NCI-H128 (cell line): ENCODE results near the gene ZNF394.

Experiments
- DNase-seq: peaks from one replicate; lab custom pipeline; 2025; ENCODE audit not compliant: unreplicated experiment; lab: John Stamatoyannopoulos, UW

ZNF394 gene

DNA sequence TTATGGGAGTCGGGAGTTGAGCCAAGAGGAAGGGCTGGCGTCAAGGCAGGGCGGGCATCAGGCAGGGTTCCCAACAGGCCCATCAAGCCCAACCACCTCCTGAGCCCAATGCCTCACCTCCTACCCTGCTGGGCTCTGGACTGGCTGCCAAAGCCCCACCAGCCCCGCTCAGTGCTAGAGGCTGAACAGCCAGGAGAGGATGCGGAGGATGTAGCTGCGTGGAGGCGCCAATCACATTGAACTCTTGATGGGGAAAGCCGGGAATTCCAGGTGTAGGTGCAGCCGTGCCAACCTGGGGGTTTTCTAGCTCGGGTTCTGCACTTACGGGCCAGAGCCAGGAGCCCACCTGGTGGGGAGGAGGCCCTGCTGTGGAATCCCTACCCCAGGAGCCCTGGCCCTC is 47.0 kb downstream of the ZNF394 start:
- DNase-seq, result no peak

DNA sequence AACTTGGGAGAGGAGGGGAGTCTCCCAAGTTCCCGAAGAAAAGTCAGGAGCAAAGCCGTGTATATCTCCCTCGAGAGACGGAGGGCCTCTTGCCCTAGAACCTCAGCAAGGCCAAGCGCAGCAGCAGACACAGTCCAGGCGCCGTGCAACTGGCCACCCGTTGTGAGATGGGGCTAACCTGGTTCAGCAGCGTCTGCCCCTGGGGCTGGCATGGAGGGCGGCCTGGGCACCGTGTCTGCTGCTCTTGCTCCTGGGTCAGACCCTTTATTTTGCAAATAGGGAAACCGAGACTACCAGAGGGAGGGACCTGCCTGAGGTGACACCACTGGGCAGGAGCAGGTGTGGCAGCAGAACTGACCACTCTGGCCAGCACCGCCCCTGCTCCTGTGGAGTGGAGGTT is 47.5 kb downstream of the ZNF394 start:
- DNase-seq, result no peak

DNA sequence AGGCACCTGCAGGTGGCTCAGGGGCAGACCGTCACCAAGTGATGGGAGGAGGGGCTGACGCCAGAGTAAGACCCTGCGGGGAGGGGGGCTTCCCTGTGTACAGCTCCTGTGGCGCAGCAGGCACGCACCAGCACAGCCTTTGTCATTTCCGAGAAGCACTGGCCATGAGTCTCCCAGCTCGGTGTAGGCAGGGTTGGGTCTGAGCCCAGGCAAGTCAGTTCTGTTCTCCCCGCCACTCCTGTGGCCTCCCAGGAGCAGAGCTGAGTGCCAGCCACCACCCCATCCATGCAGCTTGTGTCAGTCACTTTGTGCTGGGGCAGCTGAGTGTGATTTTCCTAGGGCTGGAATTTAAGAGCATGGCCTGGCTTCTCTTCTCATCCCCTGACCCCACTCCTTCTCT is 48.1 kb downstream of the ZNF394 start:
- DNase-seq, result no peak

DNA sequence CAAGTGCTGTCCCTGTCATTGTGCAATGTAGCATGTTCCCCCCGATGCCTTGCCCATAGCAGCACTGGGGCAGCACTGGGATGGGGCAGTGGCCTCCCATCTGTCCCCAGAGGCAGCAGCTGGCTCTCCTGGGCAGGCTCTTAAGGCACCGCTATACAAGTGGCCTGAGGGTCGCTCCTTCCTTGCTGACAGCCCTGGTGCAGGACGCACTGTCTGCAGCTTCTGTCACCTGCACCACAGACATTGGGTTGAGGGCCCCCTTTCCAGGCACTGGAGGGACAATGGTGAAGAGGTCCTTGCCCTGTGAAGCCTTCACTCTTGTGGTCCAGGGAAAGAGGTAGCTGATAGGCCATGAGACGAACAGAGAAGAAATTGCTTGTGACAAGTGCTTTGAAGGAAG is 50.8 kb downstream of the ZNF394 start:
- DNase-seq, result no peak

DNA sequence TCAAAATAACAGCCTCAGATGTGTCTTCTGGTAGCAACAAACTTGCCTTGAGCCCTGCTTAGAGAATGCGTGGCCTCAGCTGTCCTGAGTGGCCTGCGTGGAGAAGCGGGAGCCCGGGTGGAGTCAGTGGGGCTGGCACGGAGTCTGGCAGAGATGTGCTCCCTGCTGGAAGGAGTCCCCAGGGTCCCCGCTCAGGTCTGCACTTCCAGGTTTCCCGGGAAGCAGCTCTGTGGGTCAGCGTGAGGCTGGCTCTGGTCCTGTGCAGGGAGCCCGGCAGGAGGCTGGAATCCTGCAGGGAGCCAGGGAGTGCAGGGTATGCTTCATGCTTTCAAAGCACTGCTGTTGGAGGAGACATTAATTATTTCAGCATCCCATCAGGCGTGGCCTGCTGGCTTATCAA is 51.2 kb downstream of the ZNF394 start:
- no peak for DNase-seq

DNA sequence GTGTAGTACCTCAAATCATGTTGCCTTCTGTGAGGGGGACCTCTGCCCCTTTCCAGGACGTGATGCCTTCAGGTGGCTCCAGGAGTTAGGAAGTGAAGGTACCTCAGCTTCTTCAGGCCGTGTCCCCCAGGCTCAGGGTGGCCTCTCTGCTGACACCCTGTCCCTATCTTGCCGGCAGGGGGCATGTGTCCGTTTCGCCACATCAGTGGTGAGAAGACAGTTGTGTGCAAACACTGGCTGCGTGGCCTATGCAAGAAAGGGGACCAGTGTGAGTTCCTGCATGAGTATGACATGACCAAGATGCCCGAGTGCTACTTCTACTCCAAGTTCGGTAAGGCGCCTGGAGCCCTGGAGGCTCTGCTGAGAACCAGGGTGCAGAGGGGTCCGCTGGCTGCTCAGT is 52.1 kb downstream of the ZNF394 start:
- DNase-seq, result no peak

DNA sequence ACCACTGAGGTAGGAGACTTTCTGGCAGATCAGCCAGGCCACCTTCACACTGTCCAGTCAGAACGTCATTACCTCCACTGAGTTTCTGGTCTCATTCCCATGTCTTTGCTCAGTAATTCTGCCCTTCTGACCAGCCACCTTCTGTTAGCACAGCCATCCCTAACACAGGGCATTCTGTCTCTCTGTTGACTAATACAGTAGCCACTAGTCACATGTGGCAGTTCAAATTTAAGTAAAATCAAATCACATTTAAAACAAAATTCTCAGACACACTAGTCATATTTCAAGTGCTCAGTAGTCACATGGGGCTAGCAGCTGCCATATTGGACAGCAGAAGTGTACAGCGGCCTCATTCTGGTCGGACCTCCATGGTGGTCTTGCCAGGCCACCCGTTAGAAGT is 54.0 kb downstream of the ZNF394 start:
- no peak for DNase-seq
